Bronchial epithelial cell (primary cell): ENCODE measurements around the gene FAM204A. TPM values are rescaled to one million over a fixed set of nuclear protein-coding genes. Genes with fewer than 3 reads are reported as not detected.

Experiments
- DNase-seq: peaks from one replicate; pipeline ENCODE4 v3.0.0-alpha.2; 2010; ENCODE audit warnings: low read depth
- FAIRE-seq: peaks from 2 replicates; lab custom pipeline; 2011; peaks lifted over from hg19 to GRCh38; lab: Jason Lieb, UNC
- H3K27me3 ChIP-seq: 2 replicates; pipeline ENCODE4 v1.5.1; 2011; ENCODE audit warnings: low read length; ENCODE audit not compliant: control insufficient read depth, insufficient read depth
- H3K36me3 ChIP-seq: 2 replicates; pipeline ENCODE4 v1.5.1; 2011; ENCODE audit warnings: low read length; ENCODE audit not compliant: control insufficient read depth, insufficient read depth
- H3K4me3 ChIP-seq: 2 replicates; pipeline ENCODE4 v1.5.1; 2011; ENCODE audit warnings: mild to moderate bottlenecking, low read depth, low read length, control low read depth
- total RNA-seq: library from RNA; depleted of rRNA; stranded (reverse); fragments of >200 nt; gene quantifications from 2 replicates; pipeline ENCODE4 v1.2.1, GENCODE V29; 2014
- TF ChIP-seq, protein P1 (sequence below): IDR thresholded peaks from 2 replicates; pipeline ENCODE4 v1.5.1; 2011; ENCODE audit warnings: mild to moderate bottlenecking, moderate library complexity, low read length, control low read depth, inconsistent platforms; ENCODE audit not compliant: insufficient read depth, severe bottlenecking

The FAM204A gene
- total RNA-seq, 1 donor from 2014 or later = 51.9 TPM

DNA sequence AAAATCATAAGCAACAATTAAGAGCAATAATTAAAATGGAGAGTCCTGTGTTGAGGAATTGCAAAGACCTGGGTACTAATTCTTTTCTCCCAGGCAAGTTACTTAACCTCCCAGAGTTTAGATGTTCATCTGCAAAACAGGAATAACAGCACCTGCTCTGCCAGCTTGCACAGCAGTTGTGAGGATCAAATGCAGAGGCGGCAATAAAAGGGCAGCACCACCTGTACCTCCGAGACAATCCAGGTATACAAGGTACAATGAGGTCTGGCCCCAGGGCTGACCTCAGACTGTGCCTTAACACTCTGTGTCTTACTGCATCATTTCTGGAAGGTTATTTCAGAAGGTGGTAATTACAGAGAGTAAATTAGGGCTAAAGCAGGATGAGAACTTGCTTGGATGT is 14.5 kb upstream of the FAM204A start:
- no peaks in the 10 kb centered on the region for H3K36me3 ChIP-seq
- H3K4me3 ChIP-seq = no peak overlapping the region
- no peak for FAIRE-seq
- H3K27me3 ChIP-seq = no peaks in the 10 kb centered on the region
- no peak for DNase-seq
- TF ChIP-seq, protein P1, sequence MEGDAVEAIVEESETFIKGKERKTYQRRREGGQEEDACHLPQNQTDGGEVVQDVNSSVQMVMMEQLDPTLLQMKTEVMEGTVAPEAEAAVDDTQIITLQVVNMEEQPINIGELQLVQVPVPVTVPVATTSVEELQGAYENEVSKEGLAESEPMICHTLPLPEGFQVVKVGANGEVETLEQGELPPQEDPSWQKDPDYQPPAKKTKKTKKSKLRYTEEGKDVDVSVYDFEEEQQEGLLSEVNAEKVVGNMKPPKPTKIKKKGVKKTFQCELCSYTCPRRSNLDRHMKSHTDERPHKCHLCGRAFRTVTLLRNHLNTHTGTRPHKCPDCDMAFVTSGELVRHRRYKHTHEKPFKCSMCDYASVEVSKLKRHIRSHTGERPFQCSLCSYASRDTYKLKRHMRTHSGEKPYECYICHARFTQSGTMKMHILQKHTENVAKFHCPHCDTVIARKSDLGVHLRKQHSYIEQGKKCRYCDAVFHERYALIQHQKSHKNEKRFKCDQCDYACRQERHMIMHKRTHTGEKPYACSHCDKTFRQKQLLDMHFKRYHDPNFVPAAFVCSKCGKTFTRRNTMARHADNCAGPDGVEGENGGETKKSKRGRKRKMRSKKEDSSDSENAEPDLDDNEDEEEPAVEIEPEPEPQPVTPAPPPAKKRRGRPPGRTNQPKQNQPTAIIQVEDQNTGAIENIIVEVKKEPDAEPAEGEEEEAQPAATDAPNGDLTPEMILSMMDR = no peak

DNA sequence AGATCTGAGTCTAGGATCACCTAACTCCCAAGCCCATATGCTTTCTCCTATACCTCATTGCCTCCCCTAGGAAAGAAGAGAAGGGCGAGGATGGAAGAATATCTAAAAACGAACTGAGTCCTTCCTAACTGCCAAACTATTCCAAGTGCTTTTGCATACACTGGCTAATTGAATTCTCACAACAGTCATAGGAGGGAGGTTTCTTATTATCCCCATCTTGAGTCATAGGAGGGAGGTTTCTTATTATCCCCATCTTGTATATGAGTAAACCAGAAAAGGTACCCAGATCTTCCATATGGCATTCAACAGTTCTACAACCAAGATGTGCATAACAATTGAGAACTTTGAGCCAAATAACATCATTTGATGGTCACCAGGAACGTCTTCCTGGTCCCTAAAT is 13.1 kb upstream of the FAM204A start:
- Histone ChIP-seq H3K36me3 (no peaks in the 10 kb centered on the region), H3K4me3 (no peak overlapping the region), H3K27me3 (no peaks in the 10 kb centered on the region)
- TF ChIP-seq, protein P1 = no peak
- no peak for DNase-seq
- no peak for FAIRE-seq

DNA sequence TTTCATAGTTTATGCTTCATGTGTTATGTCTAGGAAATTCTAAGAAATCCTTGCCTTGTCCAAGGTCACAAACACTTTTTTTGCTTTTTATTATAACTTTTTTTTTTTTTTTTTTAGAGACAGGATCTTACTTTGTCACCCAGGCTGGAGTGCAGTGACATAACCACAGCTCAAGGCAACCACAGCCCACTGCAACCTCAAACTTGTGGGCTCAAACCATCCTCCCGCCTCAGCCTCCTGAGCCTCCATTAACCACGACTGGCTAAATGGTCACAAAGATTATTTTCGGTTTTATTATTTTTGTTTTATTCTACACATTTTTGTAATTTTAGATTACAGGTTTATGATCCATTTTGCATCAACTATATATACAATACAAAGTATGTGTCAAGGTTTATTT is 7.1 kb upstream of the FAM204A start:
- H3K4me3 ChIP-seq = no peak overlapping the region
- H3K36me3 ChIP-seq = no peaks in the 10 kb centered on the region
- FAIRE-seq (no peak), DNase-seq (no peak)
- H3K27me3 ChIP-seq = no peaks in the 10 kb centered on the region
- TF ChIP-seq, protein P1 = no peak

DNA sequence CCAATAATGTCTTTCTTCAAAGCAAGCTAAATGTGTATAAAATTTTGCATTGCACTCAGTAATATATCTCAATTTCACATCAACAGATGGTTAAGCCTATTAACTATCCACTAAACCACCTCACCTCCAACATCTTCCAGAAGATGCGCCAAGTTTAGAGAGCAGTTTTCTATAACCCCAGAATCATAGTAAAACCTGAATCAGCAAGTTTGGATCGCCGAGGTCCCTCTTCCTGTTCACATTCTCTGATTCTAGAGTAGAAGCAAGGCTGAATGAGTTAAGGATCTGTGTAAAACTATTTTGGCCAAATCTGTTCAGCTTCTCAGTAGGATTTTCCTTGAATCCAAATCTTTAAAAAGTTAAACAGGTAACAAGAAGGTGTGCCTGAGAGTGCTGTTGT is 1.4 kb upstream of the FAM204A start:
- FAIRE-seq = no peak
- DNase-seq = no peak
- peaks cover under 1% of the 10 kb centered on the region for H3K36me3 ChIP-seq
- TF ChIP-seq, protein P1 = no peak
- no peak overlapping the region for H3K4me3 ChIP-seq
- H3K27me3 ChIP-seq = no peaks in the 10 kb centered on the region

DNA sequence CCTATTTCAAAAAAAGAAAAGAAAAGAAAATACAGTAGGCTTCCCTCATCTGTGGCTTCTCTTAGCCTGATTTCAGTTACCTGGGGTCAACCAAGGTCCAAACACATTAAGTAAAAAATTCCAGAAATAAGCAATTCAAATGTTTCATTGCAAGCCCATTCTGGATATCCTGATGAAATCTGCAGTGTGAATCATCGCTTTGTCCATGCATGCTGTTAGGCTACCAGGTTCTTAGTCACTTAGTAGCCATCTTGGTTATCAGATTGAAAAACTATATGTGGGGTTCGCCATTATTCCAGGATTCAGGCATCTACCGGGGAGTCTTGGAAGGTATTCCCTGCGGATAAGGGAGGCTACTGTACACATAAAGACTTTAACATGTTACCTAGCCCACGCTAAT is 991 bp upstream of the FAM204A start:
- peaks cover 2% of the 10 kb centered on the region for H3K36me3 ChIP-seq
- no peak for FAIRE-seq
- no peaks in the 10 kb centered on the region for H3K27me3 ChIP-seq
- TF ChIP-seq, protein P1 = no peak
- DNase-seq = peak; percentile 88
- H3K4me3 ChIP-seq = no peak overlapping the region

DNA sequence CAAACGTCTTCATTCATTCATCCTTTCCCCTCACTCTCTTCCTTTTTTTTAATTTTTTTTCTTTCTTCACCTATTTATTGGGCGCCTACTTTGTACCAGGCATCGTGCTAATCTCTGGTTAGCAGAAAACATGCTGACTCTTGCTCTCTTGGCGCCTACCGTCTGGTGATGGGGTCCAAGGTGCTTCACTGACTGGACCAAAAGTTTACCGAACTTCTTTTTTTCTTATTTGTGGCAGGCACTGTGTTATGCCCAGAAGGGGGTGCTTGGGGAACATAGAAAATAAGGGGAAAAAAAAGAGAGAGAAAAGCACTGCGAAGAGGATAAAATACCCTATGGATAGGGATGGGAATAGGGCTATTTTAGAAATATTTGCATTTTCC is 505 bp upstream of the FAM204A start:
- Histone ChIP-seq H3K27me3 (no peaks in the 10 kb centered on the region), H3K4me3 (peak overlapping the region; percentile 77), H3K36me3 (peaks cover 2% of the 10 kb centered on the region)
- DNase-seq = peak; percentile 7
- no peak for FAIRE-seq
- TF ChIP-seq, protein P1 = no peak
